ENCODE results near the gene MMP1. TPM values are rescaled to one million over a fixed set of nuclear protein-coding genes. Genes with fewer than 3 reads are reported as not detected.

Gene MMP1
- total and polyA plus RNA-seq, 2 of the 4 experiments (the other 2 are of a cell fraction) = 166 to 245 TPM

DNA sequence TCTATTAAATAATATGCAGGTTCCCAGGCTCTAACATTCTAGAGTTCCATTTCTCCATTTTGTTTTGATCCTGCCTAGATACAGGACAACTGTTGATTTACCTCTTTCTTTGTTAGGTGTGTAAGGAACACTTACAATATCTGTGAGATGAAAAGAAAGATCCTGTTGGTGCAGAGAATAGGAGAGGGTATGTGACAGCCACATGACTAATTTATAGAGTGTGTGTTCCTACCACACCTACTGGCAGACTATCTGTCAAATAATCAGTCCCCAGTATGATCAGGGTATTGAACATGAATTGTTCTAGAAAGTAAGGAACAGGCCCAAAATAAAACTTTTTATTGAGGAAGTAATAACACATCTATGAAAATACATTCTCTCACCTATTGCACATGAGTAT is 27.8 kb downstream of the MMP1 start:
- CTCF ChIA-PET = no interaction called here

More for the DNA sequence above, 27.8 kb downstream of the MMP1 start:
- H2BK5ac ChIP-seq (ENCODE audit: low read depth, low read length, poor library complexity, severe bottlenecking) = no peak overlapping the region
- H2AK9ac ChIP-seq (replicated peaks; ENCODE audit: low read depth, low read length, poor library complexity) = no peak overlapping the region
- intact Hi-C loops (cut with micrococcal nuclease) (no loop called here), in situ Hi-C loops (cut with MboI; ENCODE audit: low sequenced_read_pairs) (no loop called here), dilution Hi-C loops (cut with HindIII; ENCODE audit: low sequenced_read_pairs, unreplicated experiment) (no loop called here)
- TF ChIP-seq, protein P1, sequence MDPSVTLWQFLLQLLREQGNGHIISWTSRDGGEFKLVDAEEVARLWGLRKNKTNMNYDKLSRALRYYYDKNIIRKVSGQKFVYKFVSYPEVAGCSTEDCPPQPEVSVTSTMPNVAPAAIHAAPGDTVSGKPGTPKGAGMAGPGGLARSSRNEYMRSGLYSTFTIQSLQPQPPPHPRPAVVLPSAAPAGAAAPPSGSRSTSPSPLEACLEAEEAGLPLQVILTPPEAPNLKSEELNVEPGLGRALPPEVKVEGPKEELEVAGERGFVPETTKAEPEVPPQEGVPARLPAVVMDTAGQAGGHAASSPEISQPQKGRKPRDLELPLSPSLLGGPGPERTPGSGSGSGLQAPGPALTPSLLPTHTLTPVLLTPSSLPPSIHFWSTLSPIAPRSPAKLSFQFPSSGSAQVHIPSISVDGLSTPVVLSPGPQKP (IDR thresholded peaks at IDR 0.05; ENCODE audit: borderline replicate concordance, low read depth, low read length) = no peak
- no peak for TF ChIP-seq FOS (IDR thresholded peaks at IDR 0.05; ENCODE audit: low read depth, low read length)
- no peak for TF ChIP-seq NFE2L2 (IDR thresholded peaks at IDR 0.05; ENCODE audit: low read depth, low read length)
- TF ChIP-seq MAFK (IDR thresholded peaks at IDR 0.05; ENCODE audit: low read depth, low read length) = no peak
- TF ChIP-seq RFX5 (IDR thresholded peaks at IDR 0.05; ENCODE audit: low read depth, low read length) = no peak
- no peak for TF ChIP-seq MAZ (IDR thresholded peaks at IDR 0.05; ENCODE audit: borderline replicate concordance, low read depth, low read length)
- no peak for TF ChIP-seq CHD1 (IDR thresholded peaks at IDR 0.05; ENCODE audit: low read depth, low read length)
- no peak for TF ChIP-seq POLR2A (IDR thresholded peaks at IDR 0.05; ENCODE audit: low read depth, low read length)
- TF ChIP-seq, protein P2, sequence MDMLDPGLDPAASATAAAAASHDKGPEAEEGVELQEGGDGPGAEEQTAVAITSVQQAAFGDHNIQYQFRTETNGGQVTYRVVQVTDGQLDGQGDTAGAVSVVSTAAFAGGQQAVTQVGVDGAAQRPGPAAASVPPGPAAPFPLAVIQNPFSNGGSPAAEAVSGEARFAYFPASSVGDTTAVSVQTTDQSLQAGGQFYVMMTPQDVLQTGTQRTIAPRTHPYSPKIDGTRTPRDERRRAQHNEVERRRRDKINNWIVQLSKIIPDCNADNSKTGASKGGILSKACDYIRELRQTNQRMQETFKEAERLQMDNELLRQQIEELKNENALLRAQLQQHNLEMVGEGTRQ (IDR thresholded peaks at IDR 0.05; ENCODE audit: low read depth, low read length) = no peak
- no peak for TF ChIP-seq RAD21 (IDR thresholded peaks at IDR 0.05; ENCODE audit: low read length)
- H3K4me1 ChIP-seq (ENCODE audit: control insufficient read depth, insufficient read depth, low read length) = no peaks in the 10 kb centered on the region
- H3K27ac ChIP-seq (ENCODE audit: insufficient read depth, low read length) = no peak overlapping the region
- no peak overlapping the region for H2BK15ac ChIP-seq (ENCODE audit: low read depth, low read length)
- H2AFZ ChIP-seq (replicated peaks; ENCODE audit: low read length, poor library complexity) = no peak overlapping the region
- H4K8ac ChIP-seq (ENCODE audit: low read depth in 2 of 2, low read length in 2 of 2) = no peak overlapping the region
- H3K18ac ChIP-seq (ENCODE audit: low read depth, low read length) = no peak overlapping the region
- no peak overlapping the region for H3K4ac ChIP-seq (ENCODE audit: low read depth, low read length)
- ATAC-seq (ENCODE audit: low read depth) = no peak
- no peak overlapping the region for H4K5ac ChIP-seq (ENCODE audit: low read depth, low read length)
- H2BK20ac ChIP-seq (ENCODE audit: low read depth, low read length) = no peak overlapping the region
- no peaks in the 10 kb centered on the region for H3K9me3 ChIP-seq (ENCODE audit: control insufficient read depth, insufficient read depth, low read length)
- DNase-seq = no peak
- H3K9ac ChIP-seq (ENCODE audit: low read depth, low read length) = no peak overlapping the region
- H2AK5ac ChIP-seq (ENCODE audit: low read depth, low read length) = no peak overlapping the region
- POLR2A ChIA-PET (ENCODE audit: unreplicated experiment) = no interaction called here
- no peaks in the 10 kb centered on the region for H4K20me1 ChIP-seq (ENCODE audit: insufficient read depth, low read length)
- H3K4me2 ChIP-seq (ENCODE audit: low read depth, low read length) = no peak overlapping the region
- H3K23ac ChIP-seq (ENCODE audit: low read depth, low read length) = no peak overlapping the region
- H3K56ac ChIP-seq (ENCODE audit: extremely low read depth, insufficient read depth, low read length) = no peak overlapping the region
- H3K4me3 ChIP-seq (ENCODE audit: insufficient read depth, low read depth, low read length) = no peak overlapping the region
- no peaks in the 10 kb centered on the region; the same call in 1 of the 2 replicates for H3K27me3 ChIP-seq (ENCODE audit: control insufficient read depth, insufficient read depth, low read length)
- H3K79me1 ChIP-seq (ENCODE audit: low read depth in 1 of 2, low read length in 2 of 2) = no peaks in the 10 kb centered on the region
- BruUV-seq (replicated peaks) = no TSS peak
- H3K9me1 ChIP-seq (ENCODE audit: insufficient read depth, low read length) = peaks cover 2% of the 10 kb centered on the region; the same call in 1 of the 2 replicates
- no peak overlapping the region for H4K91ac ChIP-seq (ENCODE audit: insufficient read depth, low read depth, low read length)
- no peaks in the 10 kb centered on the region for H3K36me3 ChIP-seq (ENCODE audit: control insufficient read depth, insufficient read depth, low read length)
- H2BK120ac ChIP-seq (ENCODE audit: low read depth, low read length) = no peak overlapping the region
- H3K14ac ChIP-seq (replicated peaks; ENCODE audit: low read depth, low read length) = no peak overlapping the region

All from IMR-90 (cell line).